Hematopoietic multipotent progenitor cell (in vitro differentiated cells): ENCODE results near the gene NOS3. TPM values are rescaled to one million over a fixed set of nuclear protein-coding genes. Genes with fewer than 3 reads are reported as not detected.
A peak's percentile ranks its signal among the peaks of the same experiment; 100 is the strongest.

Experiments used
- DNase-seq, 3 donors: peaks; one replicate each; pipeline ENCODE4 v3.0.0-alpha.2; 2011 to 2015; ENCODE audit warnings: low read depth in 2 of 3, low spot score in 2 of 3
- total RNA-seq: library from RNA; depleted of rRNA; stranded (reverse); fragments of >200 nt; gene quantifications from one replicate; pipeline ENCODE4 v1.2.3, GENCODE V29; 2012

NOS3 gene
- 0.27 TPM for total RNA-seq

GRCh38 chr7:150990416-150991186 is at the start of gene NOS3:
NOS3 (plus strand) TSS chr7:150991017; CDS start chr7:150993804, 2,787 bp downstream.
- DNase-seq, result no peak

GRCh38 chr7:150941351-150942000 is 49.3 kb upstream of the NOS3 start:
- no peak for DNase-seq

- DNase-seq, result peak in 2 of 3 donors; percentile 67 to 81
Measured at GRCh38 chr7:150942001-150942590, 48.7 kb upstream of the NOS3 start.

- no peak for DNase-seq
Measured at GRCh38 chr7:150942591-150943452, 48.0 kb upstream of the NOS3 start.

- DNase-seq, result no peak
Measured at GRCh38 chr7:150943453-150943814, 47.4 kb upstream of the NOS3 start.

- no peak for DNase-seq
Measured at GRCh38 chr7:150944066-150945042, 46.5 kb upstream of the NOS3 start.

GRCh38 chr7:150945171-150945852 is 45.5 kb upstream of the NOS3 start:
- DNase-seq, result no peak

GRCh38 chr7:150945853-150946420 is 44.9 kb upstream of the NOS3 start:
- no peak for DNase-seq

GRCh38 chr7:150946421-150947240 is 44.2 kb upstream of the NOS3 start:
- DNase-seq, result no peak

- DNase-seq, result no peak
Measured at GRCh38 chr7:150947241-150947745, 43.5 kb upstream of the NOS3 start.

GRCh38 chr7:150947761-150948651 is 42.8 kb upstream of the NOS3 start:
- DNase-seq, result no peak

GRCh38 chr7:150948791-150949251 is 42.0 kb upstream of the NOS3 start:
- no peak for DNase-seq

GRCh38 chr7:150949564-150949963 is 41.3 kb upstream of the NOS3 start:
- no peak for DNase-seq

GRCh38 chr7:150949971-150950491 is 40.8 kb upstream of the NOS3 start:
- no peak for DNase-seq

GRCh38 chr7:150950496-150951180 is 40.2 kb upstream of the NOS3 start:
- no peak for DNase-seq

- DNase-seq, result no peak
Measured at GRCh38 chr7:150951181-150951520, 39.7 kb upstream of the NOS3 start.
